ENCODE results near the gene CCDC13.

CCDC13 gene

GRCh38 chr3:42799376-42799775 lies 26.3 kb upstream of the CCDC13 start:
- DNase-seq, result no peak

DNA sequence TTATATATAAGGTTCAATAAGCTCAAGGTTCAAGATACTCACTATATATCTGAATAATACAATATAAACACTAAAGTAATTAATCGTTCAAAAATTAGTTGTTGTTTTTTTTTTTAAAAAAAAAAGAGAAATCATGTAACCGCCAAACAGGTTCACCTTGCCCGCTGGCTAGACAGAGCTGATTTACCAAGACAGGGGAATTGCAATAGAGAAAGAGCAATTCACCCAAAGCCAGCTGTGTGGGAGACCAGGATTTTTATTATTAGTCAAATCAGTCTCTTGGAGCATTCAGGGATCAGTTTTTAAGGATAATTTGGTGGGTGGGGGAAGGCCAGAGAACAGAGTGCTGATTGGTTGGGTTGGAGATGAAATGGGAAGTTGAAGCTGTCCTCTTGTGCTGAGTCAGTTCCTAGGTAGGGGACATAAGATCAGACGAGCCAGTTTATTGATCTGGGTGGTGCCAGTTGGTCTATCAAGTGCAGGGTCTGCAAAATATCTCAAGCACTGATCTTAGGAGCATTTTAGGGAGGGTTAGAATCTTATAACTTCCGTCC lies 23.4 kb upstream of the CCDC13 start:
- no peak for DNase-seq

- no peak for DNase-seq
Observed at GRCh38 chr3:42795621-42796181, 22.6 kb upstream of the CCDC13 start.

DNA sequence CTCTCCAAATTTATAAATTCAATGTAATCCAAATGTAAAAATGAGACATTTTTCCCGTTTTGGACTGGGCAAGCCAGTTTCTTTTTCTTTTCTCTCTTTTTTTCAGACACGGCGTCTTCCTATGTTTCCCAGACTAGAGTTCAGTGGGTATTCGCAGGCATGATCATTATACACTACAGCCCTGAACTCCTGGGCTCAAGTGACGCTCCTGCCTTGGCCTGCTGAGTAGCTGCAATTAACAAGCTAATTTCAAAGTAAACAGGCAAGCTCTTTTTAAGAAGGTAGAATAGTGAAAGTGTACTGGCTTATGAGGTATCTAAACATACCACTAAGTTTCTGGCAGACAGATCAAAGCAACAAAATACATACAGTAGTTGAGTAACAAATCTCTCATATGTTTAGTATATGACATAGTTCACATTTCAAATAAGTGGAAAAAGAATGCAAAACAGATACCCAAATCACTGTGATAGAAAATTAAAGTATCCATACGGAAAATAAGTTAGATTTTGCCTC lies 17.7 kb upstream of the CCDC13 start:
- DNase-seq, result peak; percentile 62

GRCh38 chr3:42786631-42787030 lies 13.6 kb upstream of the CCDC13 start:
- DNase-seq, result no peak

DNA sequence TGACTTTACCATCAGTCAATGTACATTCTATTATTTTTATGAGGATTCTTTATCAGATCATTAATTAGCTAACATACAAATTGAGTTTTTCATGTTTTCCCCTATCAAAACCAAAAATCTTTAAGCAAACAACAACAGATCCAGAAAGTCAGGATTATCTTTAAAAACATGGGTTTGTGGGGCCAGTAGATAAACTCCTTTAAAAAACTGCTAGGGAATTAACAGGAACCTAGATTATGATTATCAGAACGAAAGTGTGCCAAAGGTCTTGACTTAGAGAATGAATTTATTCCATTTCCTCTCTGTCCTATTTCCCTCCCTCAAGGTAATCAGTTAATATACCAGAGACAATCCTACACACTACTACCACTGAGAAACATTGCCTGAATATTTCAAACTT lies 13.2 kb upstream of the CCDC13 start:
- no peak for DNase-seq

- DNase-seq, result peak; percentile 32
Observed at GRCh38 chr3:42780892-42781700, 8.0 kb upstream of the CCDC13 start.

DNA sequence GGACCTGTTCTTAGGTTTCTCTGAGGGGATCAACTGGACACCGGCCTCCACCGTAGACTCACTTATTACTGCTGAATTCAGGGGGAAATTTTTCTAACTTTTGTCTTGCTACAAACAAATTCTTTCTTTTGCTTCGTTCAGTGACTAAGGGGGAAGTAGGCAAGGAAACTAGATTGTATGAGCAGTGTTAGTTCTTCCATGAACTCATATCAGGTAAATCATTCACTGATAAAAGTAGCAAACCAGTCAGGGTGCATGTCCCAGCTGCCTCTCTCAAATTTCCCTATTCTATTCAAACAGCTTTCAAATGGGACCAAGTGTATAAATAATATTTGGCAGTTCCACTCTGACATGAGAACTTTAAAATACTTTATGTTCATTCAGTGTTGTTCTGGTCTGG lies 7.3 kb upstream of the CCDC13 start:
- DNase-seq, result no peak

GRCh38 chr3:42778644-42779043 lies 5.6 kb upstream of the CCDC13 start:
- no peak for DNase-seq

GRCh38 chr3:42773409-42773751 lies 327 bp upstream of the CCDC13 start:
- no peak for DNase-seq

DNA sequence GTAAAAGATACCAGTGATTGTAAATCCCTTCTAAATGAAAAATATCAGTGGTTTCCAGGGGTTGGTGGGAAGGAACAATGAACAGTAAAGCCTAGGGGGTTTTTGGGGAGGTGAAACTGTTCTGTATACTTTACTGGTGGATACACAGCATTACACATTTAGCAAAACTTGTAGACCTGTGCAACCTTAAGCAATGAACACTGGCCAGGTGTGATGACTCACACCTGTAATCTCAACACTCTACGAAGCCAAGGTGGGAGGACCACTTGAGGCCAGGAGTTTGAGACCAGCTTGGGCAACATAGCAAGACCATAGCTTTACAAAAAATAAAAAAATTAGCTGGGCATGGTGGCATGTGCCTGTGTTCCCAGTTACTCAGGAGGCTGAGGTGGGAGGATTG lies 1.8 kb downstream of the CCDC13 start:
- no peak for DNase-seq

DNA sequence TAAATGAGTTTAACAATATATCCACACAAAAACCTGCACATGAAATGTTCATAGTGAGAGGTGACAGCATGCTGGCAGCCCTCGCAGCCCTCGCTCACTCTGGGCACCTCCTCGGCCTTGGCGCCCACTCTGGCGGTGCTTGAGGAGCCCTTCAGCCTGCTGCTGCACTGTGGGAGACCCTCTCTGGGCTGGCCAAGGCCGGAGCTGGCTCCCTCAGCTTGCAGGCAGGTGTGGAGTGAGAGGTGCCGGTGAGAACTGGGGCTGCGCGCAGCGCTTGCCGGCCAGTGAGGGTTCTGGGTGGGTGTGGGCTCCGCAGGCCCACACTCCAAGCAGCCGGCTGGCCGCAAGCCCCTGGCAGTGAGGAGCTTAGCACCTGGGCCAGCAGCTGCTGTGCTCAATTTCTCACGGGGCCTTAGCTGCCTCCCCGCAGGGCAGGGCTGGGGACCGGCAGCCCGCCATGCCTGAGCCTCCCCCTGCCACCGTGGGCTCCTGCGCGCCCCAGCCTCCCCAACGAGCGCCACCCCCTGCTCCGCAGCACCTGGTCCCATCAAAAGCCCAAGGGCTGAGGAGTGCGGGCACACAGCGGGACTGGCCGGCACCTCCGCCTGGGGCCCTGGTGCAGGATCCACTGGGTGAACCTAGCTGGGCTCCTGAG lies 3.4 kb downstream of the CCDC13 start:
- DNase-seq, result no peak

DNA sequence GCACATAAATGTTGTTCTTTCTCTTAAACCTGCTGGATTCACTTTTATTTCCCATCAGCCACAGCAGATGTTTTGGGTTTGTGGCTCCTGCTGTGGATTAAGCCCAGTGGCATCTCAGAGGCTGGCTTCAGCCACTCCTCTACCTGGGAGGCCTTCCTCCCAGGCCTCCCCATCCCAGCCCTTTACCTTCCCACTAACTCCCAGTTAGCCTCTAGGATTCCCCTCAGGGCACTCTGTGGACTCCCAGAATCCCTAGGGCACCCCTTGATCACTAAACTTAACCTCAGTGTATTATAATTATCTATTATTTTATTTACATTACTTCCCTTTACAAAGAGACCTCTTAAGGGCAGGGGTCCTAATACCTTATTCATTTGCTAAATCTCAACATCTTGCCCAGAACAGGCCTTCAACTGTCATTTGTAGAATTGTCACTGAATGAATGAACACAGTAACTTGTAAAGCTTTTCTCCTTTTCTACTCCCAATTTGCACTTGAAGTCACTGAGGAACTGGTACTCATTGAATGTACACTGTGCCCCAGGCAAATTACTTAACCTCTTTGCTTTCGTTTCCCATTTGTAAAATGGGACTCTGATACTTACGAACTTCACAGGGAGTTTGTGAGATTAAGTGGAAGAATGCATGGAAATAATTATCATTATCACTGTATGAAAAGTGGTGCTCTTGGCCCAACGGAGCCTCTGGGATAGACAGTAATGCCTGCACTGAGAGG lies 8.3 kb downstream of the CCDC13 start:
- no peak for DNase-seq

DNA sequence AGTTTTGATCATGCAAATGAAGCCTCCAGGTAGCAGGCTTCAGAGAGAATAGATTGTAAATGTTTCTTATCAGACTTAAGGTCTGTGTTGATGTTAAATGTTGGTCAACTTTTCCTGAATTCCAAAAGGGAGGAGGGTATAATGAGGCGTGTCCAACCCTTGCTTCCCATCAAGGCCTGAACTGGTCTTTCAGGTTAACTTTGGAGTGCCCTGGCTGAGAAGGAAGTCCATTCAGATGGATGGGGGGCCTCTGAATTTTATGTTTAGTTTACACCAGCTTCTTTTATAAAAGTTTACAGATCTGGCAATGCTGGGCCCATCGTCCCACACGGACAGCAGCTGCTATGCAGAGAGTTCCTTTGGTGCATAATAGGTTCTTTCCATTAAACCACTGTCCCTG lies 8.9 kb downstream of the CCDC13 start:
- no peak for DNase-seq

- no peak for DNase-seq
Observed at GRCh38 chr3:42763021-42763420, 10.0 kb downstream of the CCDC13 start.

- DNase-seq, result no peak
Observed at GRCh38 chr3:42762046-42762724, 10.9 kb downstream of the CCDC13 start.

DNA sequence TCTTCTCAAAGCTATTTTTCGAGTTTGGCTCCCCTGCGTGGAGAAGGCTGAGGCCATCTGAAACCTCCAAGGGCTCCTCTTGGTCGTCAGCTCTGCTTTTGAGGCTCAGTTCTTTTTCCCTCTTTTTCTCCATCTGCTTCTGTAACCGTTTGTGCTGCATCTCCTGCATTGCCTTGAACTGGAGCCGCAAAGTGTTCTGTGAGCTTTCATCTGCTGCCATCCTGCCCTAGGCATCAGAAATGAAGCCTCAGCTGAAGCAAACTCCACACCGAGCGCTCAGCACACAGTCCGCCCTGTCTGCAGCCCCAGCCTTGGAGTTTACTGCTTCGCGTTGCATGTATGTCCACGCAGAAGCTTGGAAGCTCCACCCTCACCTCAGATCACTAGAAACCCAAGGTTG lies 14.9 kb downstream of the CCDC13 start:
- DNase-seq, result no peak

DNA sequence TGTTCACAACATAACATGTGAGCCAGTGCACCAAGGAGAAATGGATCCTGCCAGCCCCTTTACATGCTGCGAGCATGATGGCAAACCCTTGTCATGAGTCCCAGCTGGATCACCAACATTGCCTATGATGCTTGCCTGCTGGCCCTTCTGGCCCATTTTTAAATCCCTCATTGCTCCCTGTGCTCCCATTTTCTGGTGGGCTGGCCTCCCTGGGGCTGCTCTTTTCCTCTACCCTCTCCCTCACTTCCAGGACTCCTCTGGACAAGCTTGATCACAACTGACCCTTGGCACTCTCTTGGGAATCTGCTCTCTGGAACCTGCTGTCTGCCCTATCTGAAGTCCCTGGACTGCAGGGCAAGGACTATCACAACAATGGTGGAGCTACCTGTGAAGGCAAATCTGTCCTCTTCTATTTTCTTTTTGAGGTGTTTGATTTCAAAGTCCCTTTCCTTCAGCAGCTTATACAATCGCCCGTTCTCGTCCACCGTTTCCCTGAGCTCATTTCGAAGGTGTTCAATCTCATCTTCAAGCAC lies 16.3 kb downstream of the CCDC13 start:
- no peak for DNase-seq

GRCh38 chr3:42755681-42756578 lies 17.1 kb downstream of the CCDC13 start:
- DNase-seq, result no peak

DNA sequence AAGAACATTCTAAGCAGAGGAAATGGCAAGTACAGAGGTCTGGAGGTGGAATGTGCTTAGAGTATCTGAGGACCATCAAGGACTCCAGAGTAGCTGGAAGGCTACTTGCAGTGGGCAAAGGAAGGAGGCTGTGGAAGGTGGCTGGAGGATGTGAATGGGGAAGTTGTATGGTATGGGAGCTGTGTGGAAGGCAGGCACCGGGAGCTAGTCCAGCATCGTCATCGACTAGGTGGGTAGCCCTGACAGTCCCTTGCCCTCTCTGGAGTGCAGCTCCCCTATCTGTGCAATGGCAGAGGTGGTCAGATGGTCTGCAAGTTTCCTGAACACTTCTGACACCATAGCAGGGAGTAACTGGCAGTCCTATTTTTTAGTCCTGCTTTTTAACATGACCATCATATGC lies 19.3 kb downstream of the CCDC13 start:
- DNase-seq, result no peak

- DNase-seq, result no peak
Observed at GRCh38 chr3:42752961-42753360, 20.1 kb downstream of the CCDC13 start.
